ENCODE measurements around the gene ANKS3.

ANKS3 gene

DNA sequence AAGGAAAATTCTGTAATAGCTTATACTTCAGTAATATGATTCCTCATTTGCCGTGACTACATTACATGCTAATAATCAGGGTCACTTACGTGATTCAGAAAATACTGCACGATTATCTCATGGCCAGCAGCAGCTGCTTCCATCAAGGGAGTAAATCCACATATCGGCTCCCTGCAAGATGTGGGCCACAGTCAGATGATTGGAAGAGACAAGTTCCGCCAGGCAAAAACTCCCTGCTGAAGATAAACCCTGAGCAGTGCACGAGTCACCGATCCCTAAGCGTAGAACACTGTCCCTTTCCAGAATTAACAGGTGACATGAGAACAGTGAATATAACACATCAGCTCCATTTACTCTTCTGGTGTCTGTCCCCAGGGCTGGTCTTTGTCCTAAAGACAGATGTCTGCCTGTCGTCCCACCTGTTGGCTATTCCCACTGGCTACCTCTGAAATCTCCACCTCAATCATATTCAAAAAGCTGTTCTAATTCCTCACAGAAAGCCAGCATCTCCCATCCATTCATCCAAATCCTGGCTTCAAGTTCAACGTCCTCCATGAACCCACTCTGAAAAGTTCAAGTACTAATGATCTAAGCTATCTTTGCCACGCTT, 9.3 kb downstream of the ANKS3 start:
- no peak for DNase-seq (ENCODE audit: low spot score)

DNA sequence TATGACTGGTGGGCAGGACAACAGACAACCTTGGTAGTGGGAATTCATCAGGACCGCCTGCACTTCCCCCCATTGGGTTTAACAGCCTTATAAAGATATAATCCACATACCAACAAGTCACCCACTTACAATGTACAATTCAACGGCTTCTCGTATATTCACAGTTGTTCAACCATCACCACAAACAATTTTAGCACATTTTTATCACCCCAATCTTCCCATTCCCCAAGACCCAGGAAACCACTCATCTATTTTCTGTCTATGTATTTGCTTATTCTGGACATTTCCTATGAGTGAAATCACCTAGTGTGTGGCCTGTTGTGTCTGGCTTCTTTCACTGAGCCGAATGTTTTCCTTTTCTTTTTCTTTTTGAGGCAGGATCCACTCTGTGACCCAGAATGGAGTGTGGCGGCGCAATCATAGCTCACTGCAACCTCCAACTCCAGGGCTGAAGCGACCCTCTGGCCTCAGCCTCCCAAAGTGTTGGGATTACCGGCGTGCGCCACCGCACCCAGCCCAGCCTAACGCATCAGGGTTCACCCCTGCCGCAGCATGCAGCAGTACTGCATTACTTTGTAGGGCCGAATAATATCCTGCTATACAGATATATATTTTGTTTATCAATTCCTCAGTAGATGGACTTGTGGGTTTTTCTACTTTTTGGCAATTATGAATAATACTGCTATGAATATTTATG, 10.9 kb downstream of the ANKS3 start:
- DNase-seq (ENCODE audit: low spot score): no peak

DNA sequence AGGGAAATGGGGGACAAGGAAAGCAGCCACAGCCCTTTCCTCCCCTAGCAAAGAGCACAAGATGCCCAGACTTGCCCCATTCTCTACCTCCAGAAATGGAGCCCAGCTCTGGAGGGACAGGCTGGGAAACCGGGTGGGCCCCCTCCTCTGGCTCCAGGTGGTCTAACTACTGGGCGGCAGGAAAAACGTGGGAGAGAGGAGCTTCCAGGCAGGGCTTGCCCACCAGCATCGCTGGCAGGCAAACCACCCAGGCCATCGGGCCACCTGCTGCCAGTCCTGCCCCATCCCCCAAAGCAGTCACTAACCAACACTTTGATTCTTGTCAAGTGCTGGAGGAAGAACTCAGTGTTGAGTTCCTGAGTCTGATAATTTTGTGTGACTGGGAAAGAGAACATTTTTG, 15.6 kb downstream of the ANKS3 start:
- no peak for DNase-seq (ENCODE audit: low spot score)

DNA sequence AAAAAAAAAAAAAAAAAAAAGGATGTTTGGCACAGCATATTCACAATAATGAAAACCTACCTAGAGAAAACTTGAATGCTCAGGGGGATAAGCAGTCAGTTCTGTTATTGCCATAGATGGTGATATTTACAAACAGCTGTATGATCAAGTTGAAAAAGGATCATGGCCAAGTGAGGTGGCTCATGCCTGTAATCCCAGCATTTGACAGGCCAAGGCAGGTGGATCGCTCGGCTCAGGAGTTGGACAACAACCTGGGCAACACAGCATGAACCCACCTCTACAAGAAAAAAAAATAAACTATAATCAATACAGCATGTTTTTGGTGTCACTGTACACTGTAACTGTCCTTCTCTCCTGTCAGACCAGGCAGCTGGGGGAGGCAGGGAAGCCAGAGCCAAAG, 19.1 kb downstream of the ANKS3 start:
- DNase-seq (ENCODE audit: low spot score): no peak

DNA sequence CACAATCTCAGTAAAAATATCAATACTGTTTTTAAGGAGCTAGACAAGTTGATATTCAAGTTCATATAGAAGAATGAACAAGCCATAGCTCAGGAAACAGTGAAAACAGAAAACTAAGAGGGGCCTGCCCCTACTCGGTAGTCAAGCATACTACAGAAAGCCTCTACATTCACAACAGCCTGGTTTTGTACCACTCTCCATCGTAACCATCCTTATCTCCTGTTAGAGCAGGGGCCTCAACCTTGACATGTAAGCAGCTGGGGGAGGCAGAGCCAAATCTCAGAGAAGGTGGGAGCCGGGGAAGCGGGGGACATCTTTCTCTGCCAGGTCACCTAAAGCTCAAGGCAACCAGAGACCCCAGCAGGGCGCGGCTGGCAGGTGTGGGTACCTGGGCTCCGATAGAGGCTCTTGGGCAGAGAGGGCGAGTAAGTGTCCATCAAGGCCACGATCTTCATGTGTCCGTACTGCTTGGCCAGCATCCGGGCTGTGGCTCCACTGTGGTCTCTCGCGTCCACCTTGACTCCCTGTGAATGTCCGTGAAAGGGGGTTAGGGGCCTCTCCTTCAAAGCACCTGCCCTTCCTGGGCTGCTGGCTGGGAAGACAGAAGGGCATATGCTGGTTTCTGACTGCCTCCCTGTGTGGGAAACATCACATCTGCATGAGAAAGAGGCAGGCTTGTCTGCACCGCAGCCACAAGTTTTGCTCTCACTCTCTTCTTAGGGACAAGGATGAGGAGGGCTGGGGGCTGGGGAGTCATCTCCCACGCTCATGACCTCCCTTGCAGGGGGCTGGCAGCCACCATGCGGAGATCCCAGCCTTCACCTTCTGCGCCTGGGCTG, 20.2 kb downstream of the ANKS3 start:
- DNase-seq (ENCODE audit: low spot score): no peak

DNA sequence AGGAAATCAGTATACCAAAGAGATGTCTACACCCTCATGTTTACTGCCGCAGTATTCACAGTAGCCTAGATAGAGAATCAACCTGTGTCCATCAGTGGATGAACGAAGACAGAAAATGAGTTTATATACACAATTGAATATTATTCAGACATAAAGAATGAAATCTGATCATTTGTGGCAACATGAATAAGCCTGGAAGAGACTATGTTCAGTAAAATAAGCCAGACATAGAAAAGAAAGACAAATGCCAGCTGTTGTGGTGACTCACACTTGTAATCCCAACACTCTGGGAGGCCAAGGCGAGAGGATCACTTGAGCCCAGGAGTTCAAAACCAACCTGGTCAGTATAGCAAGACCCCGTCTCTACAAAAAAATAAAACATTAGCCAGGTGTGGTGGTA, 24.6 kb downstream of the ANKS3 start:
- no peak for DNase-seq (ENCODE audit: low spot score)

DNA sequence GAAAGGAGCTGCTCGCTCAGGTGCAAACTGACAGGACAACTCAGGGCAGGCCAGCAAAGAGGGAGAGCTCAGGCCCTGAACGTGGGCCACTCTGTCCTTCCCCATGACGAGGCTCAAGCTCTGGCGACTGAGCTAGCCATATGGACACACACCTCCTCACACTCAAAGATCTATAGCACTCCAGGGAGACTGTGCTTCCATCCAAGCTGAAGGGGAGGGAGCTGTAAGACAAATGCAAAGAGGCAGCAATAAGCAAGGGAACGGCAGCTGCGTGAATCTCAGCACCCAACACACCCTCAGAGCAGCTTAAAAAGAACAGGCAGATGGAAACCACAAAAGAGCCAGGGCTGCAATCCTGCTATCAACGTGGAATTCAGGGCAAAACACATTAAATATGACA, 27.2 kb downstream of the ANKS3 start:
- DNase-seq (ENCODE audit: low spot score): no peak

DNA sequence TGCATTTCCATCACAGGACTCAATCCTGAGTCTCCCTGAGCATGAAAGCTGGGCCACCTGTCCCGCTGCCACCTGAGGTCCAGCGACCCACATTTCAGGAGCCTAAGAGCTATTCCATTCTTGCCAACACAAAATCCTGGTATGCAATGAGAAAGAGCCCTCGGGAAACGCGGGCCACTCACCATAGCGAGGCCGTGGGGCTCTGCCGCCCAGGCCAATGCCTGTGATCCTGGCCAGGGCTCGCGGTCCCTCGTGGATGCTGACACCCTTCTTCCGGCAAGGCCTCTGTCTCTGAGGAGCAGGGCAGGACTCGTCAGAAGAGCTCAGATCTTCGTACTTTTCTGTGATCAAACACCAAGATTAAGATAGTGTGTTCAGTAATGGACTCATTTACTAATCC, 29.2 kb downstream of the ANKS3 start:
- no peak for DNase-seq (ENCODE audit: low spot score)

DNA sequence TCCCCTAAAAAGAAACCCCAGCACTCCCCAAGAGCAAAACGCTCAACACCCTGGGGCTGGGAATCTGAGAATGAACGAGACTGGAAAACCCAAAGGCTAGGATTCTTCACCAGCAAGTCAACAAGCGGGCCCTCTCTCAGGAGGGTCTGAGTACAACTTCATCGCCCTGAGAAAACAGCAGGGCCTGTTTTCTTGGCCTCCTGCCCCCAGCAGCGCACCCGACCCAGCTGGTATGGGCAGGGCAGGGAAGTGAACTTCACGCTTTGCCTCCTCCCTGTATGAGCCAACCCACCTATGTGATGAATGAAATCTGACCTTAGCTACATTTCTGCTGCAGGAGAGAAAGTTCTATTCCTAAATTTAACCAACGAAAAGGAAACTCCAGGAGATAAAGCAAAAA, 29.6 kb downstream of the ANKS3 start:
- no peak for DNase-seq (ENCODE audit: low spot score)

DNA sequence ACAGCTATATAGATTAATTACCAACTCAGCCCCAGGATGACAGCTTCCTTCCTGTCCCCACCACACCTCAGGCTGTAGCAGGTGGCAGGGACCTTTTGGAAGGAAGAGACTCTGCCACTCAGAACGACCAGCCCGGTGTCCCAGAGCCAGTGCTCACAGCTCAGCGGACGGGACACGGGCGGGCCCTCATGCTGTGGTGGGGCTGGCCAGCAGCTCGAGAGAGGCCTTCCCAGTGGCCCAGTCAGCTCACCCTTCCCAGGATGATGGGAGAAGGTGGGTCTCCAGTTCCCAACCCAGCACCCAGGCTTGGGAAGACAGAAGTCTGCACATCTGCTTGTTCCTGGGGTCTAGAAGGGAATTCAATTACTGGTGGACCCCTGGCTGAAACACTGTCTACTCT, 30.2 kb downstream of the ANKS3 start:
- no peak for DNase-seq (ENCODE audit: low spot score)

DNA sequence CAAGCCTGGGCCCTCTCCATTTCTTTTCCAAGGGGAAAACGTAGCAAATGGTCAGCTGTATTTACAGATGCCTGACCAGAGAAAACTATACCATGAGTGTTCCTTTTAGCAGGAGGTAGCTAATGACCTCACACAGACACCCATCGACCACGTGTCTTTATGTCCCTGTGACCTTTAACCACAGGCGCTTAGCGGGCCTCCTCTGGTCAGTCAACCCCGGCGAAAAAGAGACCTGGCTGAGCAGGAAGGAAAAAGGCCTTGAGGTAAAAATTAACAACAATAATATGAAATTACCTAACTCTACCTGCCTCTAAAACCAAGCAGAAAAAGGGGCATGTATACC, 31.6 kb downstream of the ANKS3 start:
- DNase-seq (ENCODE audit: low spot score): no peak

DNA sequence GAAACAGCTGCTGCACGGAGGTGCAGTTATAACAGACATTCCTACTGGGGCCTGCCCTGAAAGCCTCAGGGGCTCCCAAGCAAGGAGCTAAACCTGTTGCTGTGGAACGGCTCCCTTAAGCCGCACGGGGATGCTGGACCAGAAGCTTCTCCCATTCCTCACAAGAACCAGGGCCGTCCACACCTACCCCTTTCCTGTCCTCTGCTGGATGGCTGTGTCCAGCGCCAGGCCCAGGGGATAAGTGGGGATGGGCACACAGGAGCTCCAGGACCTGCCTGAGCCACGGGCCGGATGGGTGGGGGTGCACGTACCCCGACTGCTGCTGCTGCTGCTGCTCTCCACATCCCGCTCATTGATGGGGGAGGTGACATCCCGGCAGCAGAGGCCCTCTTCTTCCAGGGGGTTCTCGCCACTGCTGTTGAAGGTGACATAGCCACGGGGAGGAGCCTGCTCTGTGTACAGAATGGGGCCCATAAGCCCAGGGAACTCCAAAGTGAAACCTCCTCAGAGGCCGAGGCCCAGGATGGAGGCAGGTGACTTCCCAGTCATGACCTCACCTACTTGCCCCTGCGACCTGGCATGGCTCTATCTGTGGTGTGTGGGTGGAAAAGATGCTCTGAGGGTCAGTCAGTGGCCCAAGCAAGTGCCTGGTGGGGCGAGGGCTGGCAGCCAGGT, 32.1 kb downstream of the ANKS3 start:
- DNase-seq (ENCODE audit: low spot score): no peak

DNA sequence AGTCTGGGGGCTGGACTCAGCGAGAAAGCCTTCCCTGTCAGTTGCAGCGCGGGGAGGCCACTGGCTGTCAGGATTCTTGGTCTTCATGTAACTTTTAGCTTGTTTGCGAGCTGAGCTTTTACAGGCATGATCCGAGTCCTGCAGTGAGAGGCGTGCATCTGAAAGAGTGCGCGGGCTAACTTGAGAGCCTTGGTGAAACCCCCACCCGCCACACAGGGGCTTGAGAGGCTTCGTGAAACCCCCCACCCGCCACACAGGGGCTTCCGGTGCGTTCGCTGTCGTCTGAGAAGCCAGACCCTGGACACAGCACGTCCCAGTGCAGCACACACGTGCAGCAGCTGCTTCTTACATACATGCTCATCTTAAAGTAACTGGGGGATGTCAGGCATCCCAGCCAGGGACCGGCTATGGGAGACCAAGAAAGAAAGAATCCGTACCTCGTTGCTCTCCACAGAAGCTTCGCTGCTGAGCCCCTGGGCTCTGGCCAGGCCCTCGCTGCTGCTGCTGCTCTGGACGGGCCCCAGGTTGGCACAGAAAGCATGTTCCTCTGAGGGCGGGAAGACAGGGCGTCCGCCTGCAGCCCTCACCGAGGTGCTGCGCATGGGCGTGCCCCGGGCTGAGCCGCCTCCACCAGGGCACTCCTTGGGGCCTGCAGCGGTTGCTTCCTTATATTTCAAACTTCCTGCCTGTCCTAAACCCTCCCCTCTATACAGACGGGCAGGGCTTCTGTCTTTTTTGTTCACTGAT, 32.9 kb downstream of the ANKS3 start:
- DNase-seq (ENCODE audit: low spot score): no peak

DNA sequence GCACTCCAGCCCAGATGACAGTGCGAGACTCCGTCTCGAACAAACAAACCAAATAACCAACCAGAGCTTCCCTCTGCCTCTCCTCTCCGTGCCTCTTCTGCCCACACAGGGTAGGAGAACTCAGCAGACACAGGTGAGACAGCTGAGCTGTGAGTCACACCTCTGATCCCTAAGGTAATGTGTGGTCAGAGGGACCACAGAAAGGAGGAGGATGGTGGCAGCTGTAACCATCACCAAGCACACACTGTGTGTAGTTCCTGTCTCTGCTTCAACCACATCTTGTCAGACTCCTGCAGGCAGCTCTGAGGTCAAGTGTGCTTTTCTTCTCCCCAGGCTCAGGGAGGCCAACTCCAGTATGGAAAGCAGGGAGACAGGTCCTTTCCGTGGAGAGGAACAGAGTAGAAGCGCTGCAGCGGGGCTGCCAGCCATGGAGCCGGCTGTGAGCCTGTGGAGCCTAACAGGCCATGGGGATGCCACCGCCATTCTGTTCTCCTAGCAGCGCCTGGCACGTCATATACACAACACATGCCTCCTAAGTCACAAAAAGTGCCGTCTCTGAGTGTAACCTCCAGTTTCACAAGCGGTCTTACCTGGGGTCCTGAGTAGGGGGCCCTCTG, 33.6 kb downstream of the ANKS3 start:
- no peak for DNase-seq (ENCODE audit: low spot score)

DNA sequence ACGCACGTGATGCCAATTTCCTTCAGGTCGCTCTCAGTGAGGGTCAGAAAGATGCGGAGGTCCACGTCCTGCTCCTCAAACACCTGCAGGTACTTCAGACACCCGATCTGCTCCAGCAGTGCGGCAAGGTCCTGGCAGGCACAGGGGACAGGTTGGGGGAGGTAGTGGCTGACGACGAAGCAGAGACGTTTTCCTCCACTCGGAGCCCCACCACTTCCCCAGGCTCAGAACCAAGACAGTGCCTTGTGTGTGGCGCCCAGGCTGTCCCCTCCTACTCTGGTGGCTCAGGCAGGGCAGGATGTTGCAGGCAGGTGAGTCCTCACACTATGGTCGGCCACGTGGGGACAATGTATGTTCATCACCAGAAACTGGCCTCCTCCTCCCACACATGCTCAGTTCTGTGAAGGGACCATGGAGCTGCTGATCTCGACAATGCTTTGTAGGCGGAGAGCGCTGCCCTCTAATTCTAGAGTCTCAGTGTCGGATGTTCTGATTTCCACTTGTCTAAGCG, 35.0 kb downstream of the ANKS3 start:
- DNase-seq (ENCODE audit: low spot score): no peak

DNA sequence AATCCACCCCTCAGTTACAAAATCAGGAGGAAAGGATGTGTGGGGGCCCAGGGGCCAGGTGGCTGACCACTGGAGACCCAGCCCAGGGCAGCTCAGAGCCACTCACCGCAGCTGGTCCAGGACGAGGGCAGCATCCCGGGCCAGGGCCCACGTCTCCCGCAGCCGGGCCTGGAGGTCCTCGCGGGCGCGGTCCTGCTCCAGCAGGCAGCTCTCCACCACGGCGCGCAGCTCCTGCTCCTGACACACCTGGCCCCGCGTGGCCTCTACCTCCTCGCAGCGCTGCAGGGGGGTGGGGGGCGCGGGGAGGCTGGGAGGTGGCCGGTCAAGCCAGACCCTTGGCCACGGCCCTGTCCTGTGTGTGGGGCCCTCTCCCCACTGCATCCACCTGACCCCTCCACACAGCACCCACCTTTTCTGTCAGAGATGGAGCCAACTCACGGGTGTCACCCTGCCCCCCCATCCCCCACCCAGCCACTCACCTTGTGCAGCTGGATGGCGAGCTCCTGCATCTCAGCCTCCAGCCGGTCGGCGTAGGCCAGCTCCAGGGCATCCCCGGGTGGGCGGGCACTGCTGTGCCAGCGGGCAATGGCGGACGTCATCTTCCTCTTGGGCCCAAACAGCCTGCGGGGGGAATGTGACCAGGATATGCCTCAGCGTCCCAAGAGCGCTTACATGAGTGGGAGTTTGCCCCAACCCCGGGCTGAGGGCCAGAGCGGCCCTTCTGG, 35.6 kb downstream of the ANKS3 start:
- no peak for DNase-seq (ENCODE audit: low spot score)

DNA sequence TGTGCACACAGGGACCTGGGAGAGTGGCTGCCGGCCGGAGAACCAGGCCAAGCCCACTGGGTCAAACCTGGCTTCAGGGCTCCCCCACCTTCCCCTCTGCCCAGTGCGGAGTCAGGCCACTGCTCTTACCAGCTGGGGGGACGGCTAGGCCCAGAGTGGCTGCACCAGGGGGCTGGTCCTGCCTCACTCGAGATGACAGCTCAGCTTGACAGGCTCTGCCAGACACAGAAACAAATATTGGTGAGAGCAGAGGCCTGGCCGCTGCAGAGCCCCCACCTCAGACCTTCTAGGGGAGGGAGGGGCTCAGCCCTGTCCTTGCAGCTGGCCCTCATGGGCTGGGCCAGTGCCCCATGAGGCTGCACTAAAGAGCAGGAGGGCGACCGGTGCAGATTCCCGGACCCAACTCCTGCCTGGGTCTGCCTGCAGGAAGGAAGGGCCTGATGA, 36.2 kb downstream of the ANKS3 start:
- DNase-seq (ENCODE audit: low spot score): no peak

DNA sequence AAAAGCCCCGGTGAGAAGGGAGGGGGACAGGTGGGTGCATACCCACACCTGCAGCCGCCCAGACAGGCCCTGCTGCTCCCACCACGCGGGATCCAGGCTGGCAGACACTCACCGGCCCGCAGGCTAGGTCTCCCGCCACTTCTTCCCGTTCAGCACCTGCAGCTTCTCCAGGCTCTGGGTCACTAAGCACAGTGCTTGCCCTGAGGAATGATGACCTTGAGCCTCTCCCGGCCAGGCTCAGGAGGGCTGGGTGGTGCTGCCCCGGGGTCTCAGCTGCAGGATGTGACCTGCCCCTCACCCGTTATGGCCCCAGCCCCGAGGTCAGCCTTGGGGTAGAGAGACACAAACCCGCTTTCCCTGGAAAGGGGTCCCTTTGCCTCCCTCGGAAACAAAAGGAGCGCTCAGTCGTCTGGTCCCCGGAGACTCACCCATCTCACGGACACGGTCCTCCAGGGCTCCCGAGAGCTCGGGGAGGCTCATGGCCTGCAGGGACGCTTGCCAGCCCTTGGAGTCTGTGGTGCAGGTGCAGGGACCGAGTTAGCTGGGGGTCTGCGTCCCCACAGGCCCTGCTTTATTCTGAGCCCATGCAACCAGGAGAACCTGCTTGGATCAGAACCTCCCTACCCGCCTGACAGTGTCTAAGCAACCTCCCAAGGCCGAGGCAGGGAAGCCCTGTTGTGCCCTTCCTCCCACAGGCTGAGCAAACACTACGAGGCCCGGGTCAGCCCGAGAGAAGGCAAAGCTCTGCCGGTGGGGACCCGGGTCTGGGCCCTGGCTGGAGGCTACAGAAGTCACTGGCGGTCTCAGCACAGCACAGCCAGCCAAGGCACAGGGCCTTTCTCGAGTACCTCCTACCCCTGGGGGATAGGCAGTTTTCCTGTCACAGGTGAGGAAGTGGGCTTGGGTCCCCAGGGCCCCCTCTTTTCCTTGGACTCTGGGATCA, 36.9 kb downstream of the ANKS3 start:
- no peak for DNase-seq (ENCODE audit: low spot score)

DNA sequence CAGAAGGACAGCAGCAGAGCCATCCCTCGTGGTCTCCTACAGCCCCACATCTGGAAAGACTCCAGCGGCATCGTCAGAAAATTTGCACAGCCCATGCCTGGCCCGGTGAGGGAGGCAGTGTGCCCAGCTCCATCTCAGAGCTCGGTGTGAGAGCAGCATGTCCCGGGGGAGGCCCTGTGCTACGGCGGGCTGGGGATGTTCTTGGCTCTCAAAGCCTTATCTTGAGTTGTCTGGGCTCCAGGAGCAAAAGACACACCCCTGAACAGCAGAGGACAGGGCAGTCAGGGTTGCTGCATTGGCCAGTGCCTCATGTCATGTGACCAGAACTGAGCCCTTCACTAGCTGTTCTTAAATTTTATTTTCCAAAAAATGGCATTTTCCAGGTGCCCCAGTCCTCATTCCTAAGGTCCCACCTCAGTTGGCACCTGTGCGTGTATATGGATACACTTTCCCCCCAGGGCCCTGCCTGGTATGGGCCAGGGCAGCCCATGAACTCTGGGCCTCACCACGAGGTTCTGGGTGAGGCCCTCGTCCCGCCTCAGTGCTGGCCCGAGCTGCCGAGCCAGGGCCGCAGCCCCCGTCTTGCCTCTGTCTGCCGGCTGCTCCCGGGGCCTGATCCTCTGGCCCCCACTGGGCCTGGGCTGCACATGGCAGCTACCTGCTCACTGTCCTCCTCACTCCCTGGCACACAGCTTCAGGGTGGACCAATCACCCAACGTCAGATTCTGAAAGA, 37.7 kb downstream of the ANKS3 start:
- DNase-seq (ENCODE audit: low spot score): no peak
